Endodermal cell (in vitro differentiated cells): ENCODE results near the gene ATP10A. TPM values are rescaled to one million over a fixed set of nuclear protein-coding genes. Genes with fewer than 3 reads are reported as not detected.

Source experiments
- DNase-seq: peaks from one replicate; pipeline ENCODE4 v3.0.0-alpha.2; 2017
- H3K27ac ChIP-seq: 2 replicates; pipeline ENCODE4 v1.5.1; 2013; ENCODE audit warnings: mild to moderate bottlenecking, low read depth, low read length, moderate library complexity
- H3K27me3 ChIP-seq: 2 replicates; pipeline ENCODE4 v1.6.1; 2013; ENCODE audit warnings: mild to moderate bottlenecking, low read length, moderate library complexity; ENCODE audit not compliant: insufficient read depth, control insufficient read depth, poor library complexity, severe bottlenecking
- H3K36me3 ChIP-seq: 2 replicates; pipeline ENCODE4 v1.7.0; 2013; ENCODE audit warnings: mild to moderate bottlenecking, low read length, moderate library complexity; ENCODE audit not compliant: control insufficient read depth, insufficient read depth
- H3K4me1 ChIP-seq: one replicate; pipeline ENCODE4 v1.7.0; 2013; ENCODE audit warnings: low read length; ENCODE audit not compliant: control insufficient read depth, insufficient read depth
- H3K4me3 ChIP-seq: 2 replicates; pipeline ENCODE4 v1.5.1; 2013; ENCODE audit warnings: mild to moderate bottlenecking, low read length, moderate library complexity
- H3K9ac ChIP-seq: 2 replicates; pipeline ENCODE4 v1.6.1; 2013; ENCODE audit warnings: mild to moderate bottlenecking, low read length, moderate library complexity; ENCODE audit not compliant: poor library complexity, severe bottlenecking; ENCODE audit errors: extremely low read depth
- H3K9me3 ChIP-seq: 2 replicates; pipeline ENCODE4 v1.6.1; 2013; ENCODE audit warnings: mild to moderate bottlenecking, low read length, moderate library complexity; ENCODE audit not compliant: control insufficient read depth
- H3K27ac Mint-ChIP-seq: 2 replicates; pipeline ENCODE4 v1.8.0; 2020; ENCODE audit warnings: mixed read lengths
- H3K27me3 Mint-ChIP-seq: 2 replicates; pipeline ENCODE4 v1.8.0; 2021; ENCODE audit warnings: mild to moderate bottlenecking, mixed read lengths; ENCODE audit not compliant: insufficient read depth
- H3K36me3 Mint-ChIP-seq: 2 replicates; pipeline ENCODE4 v1.8.0; 2020; ENCODE audit warnings: low read depth, mixed read lengths
- H3K4me1 Mint-ChIP-seq: 2 replicates; pipeline ENCODE4 v1.8.0; 2020; ENCODE audit warnings: mixed read lengths
- H3K4me3 Mint-ChIP-seq: 2 replicates; pipeline ENCODE4 v1.8.0; 2020; ENCODE audit warnings: mild to moderate bottlenecking, moderate library complexity, mixed read lengths
- H3K9me3 Mint-ChIP-seq: 2 replicates; pipeline ENCODE4 v1.8.0; 2020; ENCODE audit warnings: mild to moderate bottlenecking, mixed read lengths
- WGBS, 2 experiments: methylation state at CpG; one replicate each; pipeline versions ENCODE4 v1.1.5 to v1.1.7; 2013; ENCODE audit warnings: missing lambda C conversion rate in 2 of 2, mixed read lengths in 1 of 2; ENCODE audit not compliant: insufficient coverage in 1 of 2, insufficient read length in 1 of 2; 5-methylcytosine and 5-hydroxymethylcytosine counted together
- total RNA-seq, 2 donors: library from RNA; stranded (reverse); fragmentation: NEBNext Ultra II Directional in 1 of 2; extraction: Animal tissue kit (Norgen Biotek cat#: 25700) in 1 of 2; gene quantifications; 2 replicates in 1 of 2; 3 replicates in 1 of 2; pipeline ENCODE4 v1.2.1, GENCODE V29; 2021
- TF ChIP-seq, protein P1 (sequence below): fragments of 200-600 bp; sonication (generic); conservative IDR thresholded peaks from 2 replicates; pipeline ENCODE4 v1.5.0; 2021; ENCODE audit warnings: antibody characterized with exemption, mild to moderate bottlenecking

ATP10A gene
- total RNA-seq, 2 donors from 2014 or later = 0.04 to 1.2 TPM

DNA sequence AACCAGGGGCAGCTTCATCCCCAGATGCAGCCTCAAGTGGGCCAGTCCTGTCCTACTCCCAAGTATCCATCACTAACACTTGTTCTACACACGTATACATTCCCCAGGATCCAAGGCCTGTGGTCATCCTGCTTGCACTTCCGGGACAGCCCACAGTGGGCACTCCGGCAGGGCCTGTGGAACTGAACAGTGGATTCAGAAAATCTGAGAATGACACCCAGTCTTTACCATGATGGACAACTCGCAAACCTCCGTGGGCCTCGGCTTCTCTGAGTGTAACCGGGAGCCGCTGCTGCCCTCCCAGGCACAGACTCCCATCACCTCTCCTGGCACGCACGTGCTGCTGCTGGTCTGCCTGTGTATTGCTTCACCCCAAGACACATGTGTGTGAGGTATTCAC is 59.6 kb downstream of the ATP10A start:
- H3K27ac ChIP-seq = no peak overlapping the region
- Mint-ChIP-seq H3K9me3 (no peaks in the 10 kb centered on the region), H3K4me3 (no peak overlapping the region), H3K27me3 (peaks cover 30% of the 10 kb centered on the region), H3K27ac (no peak overlapping the region), H3K4me1 (no peaks in the 10 kb centered on the region), H3K36me3 (no peaks in the 10 kb centered on the region)
- DNase-seq = no peak
- peaks cover 3% of the 10 kb centered on the region for H3K27me3 ChIP-seq
- 91 to 94% methylated on average over 7 to 10 of the region's 10 CpGs for WGBS, 2 experiments
- H3K4me3 ChIP-seq = no peak overlapping the region
- H3K9ac ChIP-seq = no peak overlapping the region
- H3K4me1 ChIP-seq = no peaks in the 10 kb centered on the region
- no peaks in the 10 kb centered on the region for H3K9me3 ChIP-seq
- TF ChIP-seq, protein P1, sequence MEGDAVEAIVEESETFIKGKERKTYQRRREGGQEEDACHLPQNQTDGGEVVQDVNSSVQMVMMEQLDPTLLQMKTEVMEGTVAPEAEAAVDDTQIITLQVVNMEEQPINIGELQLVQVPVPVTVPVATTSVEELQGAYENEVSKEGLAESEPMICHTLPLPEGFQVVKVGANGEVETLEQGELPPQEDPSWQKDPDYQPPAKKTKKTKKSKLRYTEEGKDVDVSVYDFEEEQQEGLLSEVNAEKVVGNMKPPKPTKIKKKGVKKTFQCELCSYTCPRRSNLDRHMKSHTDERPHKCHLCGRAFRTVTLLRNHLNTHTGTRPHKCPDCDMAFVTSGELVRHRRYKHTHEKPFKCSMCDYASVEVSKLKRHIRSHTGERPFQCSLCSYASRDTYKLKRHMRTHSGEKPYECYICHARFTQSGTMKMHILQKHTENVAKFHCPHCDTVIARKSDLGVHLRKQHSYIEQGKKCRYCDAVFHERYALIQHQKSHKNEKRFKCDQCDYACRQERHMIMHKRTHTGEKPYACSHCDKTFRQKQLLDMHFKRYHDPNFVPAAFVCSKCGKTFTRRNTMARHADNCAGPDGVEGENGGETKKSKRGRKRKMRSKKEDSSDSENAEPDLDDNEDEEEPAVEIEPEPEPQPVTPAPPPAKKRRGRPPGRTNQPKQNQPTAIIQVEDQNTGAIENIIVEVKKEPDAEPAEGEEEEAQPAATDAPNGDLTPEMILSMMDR = no peak
- H3K36me3 ChIP-seq = no peaks in the 10 kb centered on the region

DNA sequence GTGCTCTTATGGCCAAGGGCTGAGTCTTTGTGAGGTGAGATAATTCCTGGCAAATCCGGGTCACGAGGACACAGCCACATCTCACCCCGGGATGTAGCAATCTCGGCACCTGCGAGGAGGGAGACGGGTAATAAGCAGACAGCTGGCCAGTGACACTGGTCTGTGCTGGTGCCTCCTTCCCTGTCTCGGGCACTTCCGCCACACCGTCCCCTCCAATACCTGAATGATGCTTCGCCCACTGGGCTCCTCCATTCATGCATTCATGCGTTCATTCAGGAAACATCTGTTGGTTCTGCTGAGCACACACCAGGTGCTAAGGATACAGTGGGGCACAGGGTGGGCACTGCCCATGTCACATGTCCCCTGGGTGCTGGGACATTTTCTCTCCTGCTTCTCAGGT is 60.1 kb downstream of the ATP10A start:
- Mint-ChIP-seq H3K27me3 (peaks cover 26% of the 10 kb centered on the region), H3K9me3 (no peaks in the 10 kb centered on the region)
- H3K27ac ChIP-seq = no peak overlapping the region

DNA sequence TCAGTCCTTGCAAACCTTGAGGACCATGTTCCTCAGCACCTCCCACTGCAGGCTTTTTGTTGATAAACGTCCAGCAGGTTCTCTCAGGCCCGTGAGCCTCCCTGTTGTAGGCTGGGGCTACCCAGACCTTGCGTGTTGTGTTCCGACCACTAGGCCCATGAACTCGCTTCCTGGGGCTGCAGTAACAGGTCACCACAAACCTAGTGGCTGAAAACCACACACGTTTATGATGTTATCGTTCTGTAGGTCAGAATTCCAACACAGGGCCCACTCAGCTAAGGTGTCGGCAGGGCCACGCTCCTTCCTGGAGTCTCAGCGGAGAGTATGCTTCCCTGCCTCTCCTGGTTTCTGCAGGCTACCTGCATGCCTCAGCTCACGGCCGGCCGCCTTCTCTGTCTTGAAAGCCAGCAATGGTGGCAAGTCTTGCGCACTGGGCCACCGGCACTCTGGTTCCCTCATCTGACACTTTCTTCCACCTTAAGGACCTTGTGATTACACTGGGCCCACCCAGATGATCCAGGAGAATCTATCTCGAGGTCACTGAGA is 60.8 kb downstream of the ATP10A start:
- H3K9ac ChIP-seq = no peak overlapping the region
- no peak overlapping the region for H3K27ac ChIP-seq
- no peak overlapping the region for H3K4me3 Mint-ChIP-seq
- no peaks in the 10 kb centered on the region for H3K4me1 Mint-ChIP-seq
- WGBS, 2 experiments = 92 to 94% methylated on average over 9 to 16 of the region's 16 CpGs
- H3K36me3 Mint-ChIP-seq = no peaks in the 10 kb centered on the region
- no peak overlapping the region for H3K27ac Mint-ChIP-seq
- no peaks in the 10 kb centered on the region for H3K36me3 ChIP-seq
- no peaks in the 10 kb centered on the region for H3K27me3 ChIP-seq
- H3K27me3 Mint-ChIP-seq = peaks cover 22% of the 10 kb centered on the region
- H3K4me1 ChIP-seq = no peaks in the 10 kb centered on the region
- H3K9me3 ChIP-seq = no peaks in the 10 kb centered on the region
- no peak for DNase-seq
- no peaks in the 10 kb centered on the region for H3K9me3 Mint-ChIP-seq
- TF ChIP-seq, protein P1 = no peak
- H3K4me3 ChIP-seq = no peak overlapping the region

More for the DNA sequence above, 60.1 kb downstream of the ATP10A start:
- H3K36me3 Mint-ChIP-seq = no peaks in the 10 kb centered on the region
- TF ChIP-seq, protein P1 = no peak
- H3K9me3 ChIP-seq = no peaks in the 10 kb centered on the region
- H3K27me3 ChIP-seq = no peaks in the 10 kb centered on the region
- 93% methylated on average over 11 of the region's 11 CpGs for WGBS, 2 experiments
- no peak overlapping the region for H3K4me3 ChIP-seq
- H3K36me3 ChIP-seq = no peaks in the 10 kb centered on the region
- no peak overlapping the region for H3K27ac Mint-ChIP-seq
- no peak for DNase-seq
- no peaks in the 10 kb centered on the region for H3K4me1 Mint-ChIP-seq
- no peak overlapping the region for H3K4me3 Mint-ChIP-seq
- no peak overlapping the region for H3K9ac ChIP-seq
- no peaks in the 10 kb centered on the region for H3K4me1 ChIP-seq
